Measurements from ENCODE around the gene LRCH4. TPM values are rescaled to one million over a fixed set of nuclear protein-coding genes. Genes with fewer than 3 reads are reported as not detected.
"Not testable (repeated sequence)": the region's sequence is repeated elsewhere in the genome, so short reads cannot be mapped to it uniquely, and the experiment has no call there.

The LRCH4 gene
- total RNA-seq, 6 experiments from 2014 or later = 34.7 to 40.6 (median 38.5) TPM

DNA sequence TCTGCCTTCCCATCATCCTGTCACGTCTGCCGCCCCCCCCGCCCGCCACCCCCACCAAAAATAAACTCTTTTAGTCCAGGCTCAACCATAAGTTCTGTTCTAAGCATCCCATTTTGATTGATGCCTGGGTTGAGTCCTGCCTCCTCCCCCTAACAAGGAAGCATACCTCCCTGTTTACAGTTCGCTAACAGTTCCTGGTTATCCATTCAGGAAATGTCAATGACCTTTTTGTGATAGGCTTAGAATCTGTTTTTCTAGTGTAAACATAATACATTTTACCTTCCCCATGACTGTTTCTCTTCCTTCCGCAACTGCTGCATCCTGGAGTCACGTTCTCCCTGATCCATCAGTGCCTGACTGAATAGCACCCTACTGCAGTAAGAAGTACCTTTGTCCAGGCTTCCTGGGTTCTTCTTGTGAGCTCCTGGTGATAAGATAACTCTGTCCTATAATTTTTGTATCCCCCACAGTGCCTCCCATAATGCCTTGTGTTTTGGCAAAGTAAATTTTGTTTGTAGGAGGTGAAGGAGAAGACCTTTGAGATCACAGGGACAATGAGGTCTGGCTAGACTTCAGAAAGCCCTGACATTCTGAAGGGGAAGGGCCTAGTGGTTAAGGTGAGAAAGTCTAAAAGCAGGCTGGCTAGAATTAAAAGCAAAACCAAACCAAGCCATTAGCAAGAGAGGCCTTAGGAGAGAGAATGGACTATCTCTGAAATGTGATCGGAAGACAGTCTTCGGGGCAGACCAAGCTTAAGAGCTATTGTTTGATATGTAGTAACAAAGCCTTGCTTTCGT is 39.6 kb downstream of the LRCH4 start:
- no peak for DNase-seq
- TF ChIP-seq, protein P1, sequence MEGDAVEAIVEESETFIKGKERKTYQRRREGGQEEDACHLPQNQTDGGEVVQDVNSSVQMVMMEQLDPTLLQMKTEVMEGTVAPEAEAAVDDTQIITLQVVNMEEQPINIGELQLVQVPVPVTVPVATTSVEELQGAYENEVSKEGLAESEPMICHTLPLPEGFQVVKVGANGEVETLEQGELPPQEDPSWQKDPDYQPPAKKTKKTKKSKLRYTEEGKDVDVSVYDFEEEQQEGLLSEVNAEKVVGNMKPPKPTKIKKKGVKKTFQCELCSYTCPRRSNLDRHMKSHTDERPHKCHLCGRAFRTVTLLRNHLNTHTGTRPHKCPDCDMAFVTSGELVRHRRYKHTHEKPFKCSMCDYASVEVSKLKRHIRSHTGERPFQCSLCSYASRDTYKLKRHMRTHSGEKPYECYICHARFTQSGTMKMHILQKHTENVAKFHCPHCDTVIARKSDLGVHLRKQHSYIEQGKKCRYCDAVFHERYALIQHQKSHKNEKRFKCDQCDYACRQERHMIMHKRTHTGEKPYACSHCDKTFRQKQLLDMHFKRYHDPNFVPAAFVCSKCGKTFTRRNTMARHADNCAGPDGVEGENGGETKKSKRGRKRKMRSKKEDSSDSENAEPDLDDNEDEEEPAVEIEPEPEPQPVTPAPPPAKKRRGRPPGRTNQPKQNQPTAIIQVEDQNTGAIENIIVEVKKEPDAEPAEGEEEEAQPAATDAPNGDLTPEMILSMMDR (IDR thresholded peaks at IDR 0.05) = no peak; the same call in 1 of the 2 replicates
- Mint-ChIP-seq H3K4me1 (ENCODE audit: low read depth) (peaks cover 58% of the 10 kb centered on the region), H3K27ac (peak overlapping the region; percentile 89), H3K9me3 (no peaks in the 10 kb centered on the region), H3K27me3 (ENCODE audit: insufficient read depth) (0 out of 2 replicates have a peak, but pooled peaks cover 1% of the 10 kb centered on the region), H3K36me3 (ENCODE audit: low read depth) (no peaks in the 10 kb centered on the region), H3K4me3 (peak overlapping the region; percentile 68)

DNA sequence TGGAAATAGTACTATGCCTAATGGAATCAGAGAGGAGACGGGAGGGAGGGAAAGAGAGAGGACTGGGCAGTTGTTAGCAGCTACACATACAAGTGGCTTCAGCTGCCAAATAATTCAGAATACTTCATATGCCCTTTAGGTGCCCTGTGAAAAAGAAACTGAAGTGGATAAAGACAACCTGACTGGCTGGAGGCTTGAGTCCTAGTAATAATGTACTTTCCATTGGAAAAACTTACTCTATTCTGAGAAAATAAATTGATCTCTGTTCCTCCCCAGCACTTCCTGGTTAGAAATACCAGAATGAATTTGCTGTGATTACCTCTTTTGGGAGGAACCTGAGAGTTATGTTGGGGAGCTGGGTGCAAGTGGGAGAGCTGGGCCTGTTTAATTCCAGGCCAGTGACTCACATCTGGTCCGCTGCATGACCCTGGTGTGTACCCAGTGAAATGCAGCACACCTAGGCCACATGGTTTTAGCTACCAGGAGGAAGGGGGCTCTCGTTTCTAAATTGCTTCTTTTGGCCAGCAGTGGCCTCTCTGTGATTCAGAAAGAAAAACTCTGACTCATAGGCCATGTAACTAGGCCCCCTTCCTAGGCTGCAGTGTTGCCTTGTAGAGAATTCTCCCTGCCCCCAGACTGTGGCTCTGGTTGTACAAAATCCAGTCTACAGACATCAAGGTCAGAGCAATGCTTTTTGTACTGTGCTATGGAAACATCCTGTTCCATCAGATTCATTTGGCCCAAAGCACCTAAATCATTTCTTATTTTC is 40.4 kb downstream of the LRCH4 start:
- TF ChIP-seq, protein P1 (IDR thresholded peaks at IDR 0.05) = peak; percentile 40; the same call in 1 of the 2 replicates
- Mint-ChIP-seq H3K4me1 (ENCODE audit: low read depth) (peaks cover 58% of the 10 kb centered on the region), H3K27ac (peak overlapping the region; percentile 89), H3K9me3 (no peaks in the 10 kb centered on the region), H3K36me3 (ENCODE audit: low read depth) (no peaks in the 10 kb centered on the region), H3K27me3 (ENCODE audit: insufficient read depth) (0 out of 2 replicates have a peak, but pooled peaks cover 1% of the 10 kb centered on the region), H3K4me3 (peak overlapping the region; percentile 68)
- DNase-seq = peak; percentile 81

DNA sequence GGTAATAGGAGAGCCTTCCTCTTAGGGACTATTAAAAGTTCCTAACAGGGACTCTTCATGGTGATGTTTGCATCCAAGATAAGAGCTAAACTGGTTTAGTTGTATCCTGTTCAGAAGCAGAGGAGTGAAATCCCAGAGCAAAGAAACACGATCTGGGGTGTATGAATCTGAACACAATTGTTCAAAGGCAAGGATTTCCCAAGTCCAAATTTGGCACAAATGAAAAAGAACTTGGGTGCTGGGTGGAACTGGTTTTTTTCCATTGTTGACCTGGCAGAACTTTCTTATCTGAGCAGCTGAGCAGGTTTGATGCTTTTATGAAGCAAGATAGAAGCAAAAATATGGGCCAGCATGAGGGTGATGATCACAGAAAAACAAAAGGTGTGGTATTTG is 41.0 kb downstream of the LRCH4 start:
- DNase-seq = no peak

DNA sequence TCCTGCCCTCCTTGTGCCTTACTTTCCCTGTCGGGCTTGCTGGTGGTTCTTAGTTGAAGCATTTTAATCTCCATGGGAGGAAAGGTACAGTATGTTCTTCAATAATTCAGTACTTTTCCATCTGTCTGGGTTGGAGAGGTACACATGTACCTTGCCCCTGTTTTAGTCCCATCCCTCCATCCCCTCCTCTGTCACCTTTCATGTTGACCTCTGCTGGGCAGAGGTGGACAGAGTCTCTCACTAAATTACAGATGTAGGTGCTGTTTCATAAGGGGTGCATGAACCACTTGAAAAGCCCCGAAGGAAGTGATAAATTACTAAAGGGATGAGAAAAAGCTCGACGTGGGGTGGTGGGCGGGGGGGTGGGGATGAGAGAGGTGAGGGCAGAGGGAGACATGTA is 41.5 kb downstream of the LRCH4 start:
- Mint-ChIP-seq H3K4me3 (peak overlapping the region; percentile 68; the same call in 1 of the 2 replicates), H3K27ac (peak overlapping the region; percentile 89), H3K27me3 (ENCODE audit: insufficient read depth) (0 out of 2 replicates have a peak, but pooled peaks cover 1% of the 10 kb centered on the region), H3K9me3 (no peaks in the 10 kb centered on the region), H3K36me3 (ENCODE audit: low read depth) (no peaks in the 10 kb centered on the region), H3K4me1 (ENCODE audit: low read depth) (peaks cover 69% of the 10 kb centered on the region)
- no peak for DNase-seq
- TF ChIP-seq, protein P1 (IDR thresholded peaks at IDR 0.05) = no peak

More for the DNA sequence above, 41.0 kb downstream of the LRCH4 start:
- Mint-ChIP-seq H3K27me3 (ENCODE audit: insufficient read depth) (0 out of 2 replicates have a peak, but pooled peaks cover 1% of the 10 kb centered on the region), H3K4me1 (ENCODE audit: low read depth) (peaks cover 64% of the 10 kb centered on the region), H3K36me3 (ENCODE audit: low read depth) (no peaks in the 10 kb centered on the region), H3K4me3 (peak overlapping the region; percentile 68), H3K27ac (peak overlapping the region; percentile 89), H3K9me3 (no peaks in the 10 kb centered on the region)
- TF ChIP-seq, protein P1 (IDR thresholded peaks at IDR 0.05) = no peak

DNA sequence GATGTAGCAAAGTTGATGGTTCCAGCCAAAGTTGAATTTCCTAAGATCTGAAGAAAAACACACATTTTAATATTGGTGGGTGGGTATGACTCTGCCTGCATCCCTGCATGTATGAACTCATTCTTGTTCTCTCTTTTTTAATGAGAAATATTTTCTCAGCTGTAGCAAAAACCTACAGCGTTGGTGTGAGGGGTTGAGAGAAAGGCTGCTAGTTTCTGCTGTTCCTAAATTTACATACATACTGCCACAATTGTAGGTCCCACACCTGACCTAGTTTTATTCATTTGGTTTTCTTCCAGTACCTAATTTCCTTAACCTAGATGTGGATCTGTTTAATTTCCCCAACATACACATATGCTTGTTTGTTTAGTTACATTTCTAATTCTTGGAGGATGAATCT is 42.3 kb downstream of the LRCH4 start:
- no peak overlapping the region for H3K4me3 Mint-ChIP-seq
- H3K27ac Mint-ChIP-seq = no peak overlapping the region
- no peaks in the 10 kb centered on the region for H3K9me3 Mint-ChIP-seq
- H3K27me3 Mint-ChIP-seq (ENCODE audit: insufficient read depth) = 0 out of 2 replicates have a peak, but pooled peaks cover 1% of the 10 kb centered on the region
- no peak for DNase-seq
- H3K4me1 Mint-ChIP-seq (ENCODE audit: low read depth) = peaks cover 68% of the 10 kb centered on the region
- TF ChIP-seq, protein P1 (IDR thresholded peaks at IDR 0.05) = no peak
- H3K36me3 Mint-ChIP-seq (ENCODE audit: low read depth) = no peaks in the 10 kb centered on the region

DNA sequence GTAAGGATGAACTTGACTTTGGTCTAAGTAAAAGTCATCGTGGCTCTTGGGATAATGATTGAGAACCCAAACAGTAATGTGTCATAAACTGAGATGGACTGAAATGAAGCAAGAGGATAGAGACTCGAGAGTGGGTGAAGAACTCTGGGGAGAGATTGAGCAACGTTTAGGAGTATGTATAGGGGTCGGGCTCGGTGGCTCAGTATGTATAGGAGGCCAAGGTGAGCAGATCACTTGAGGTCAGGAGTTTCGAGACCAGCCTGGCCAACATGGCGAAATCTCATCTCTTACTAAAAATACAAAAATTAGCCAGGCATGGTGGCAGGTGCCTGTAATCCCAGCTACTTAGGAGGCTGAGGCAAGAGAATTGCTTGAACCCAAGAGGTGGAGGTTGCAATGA is 44.6 kb downstream of the LRCH4 start:
- peaks cover 52% of the 10 kb centered on the region for H3K4me1 Mint-ChIP-seq (ENCODE audit: low read depth)
- H3K36me3 Mint-ChIP-seq (ENCODE audit: low read depth); H3K27me3 Mint-ChIP-seq (ENCODE audit: insufficient read depth); DNase-seq; H3K27ac Mint-ChIP-seq; H3K9me3 Mint-ChIP-seq; H3K4me3 Mint-ChIP-seq: not testable (repeated sequence)

Measured in HFFc6 (cell line).